HCT116 (cell line): ENCODE results near the gene IPO5. TPM values are rescaled to one million over a fixed set of nuclear protein-coding genes. Genes with fewer than 3 reads are reported as not detected.

Experiments
- ATAC-seq: fragments of 200-7000 bp; cut with Tn5 transposase; 2 replicates; pipeline ENCODE4 v1.9.1; 2020; ENCODE audit warnings: mild to moderate bottlenecking, moderate library complexity
- Bru-seq: library from RNA; stranded (reverse); fragments of 400-500 nt; gene quantifications from one replicate; lab custom pipeline; 2021; lab: Mats Ljungman, UMichigan
- BruChase-seq, 2 experiments: library from RNA; stranded (reverse); fragments of 400-500 nt; gene quantifications; one replicate each; lab custom pipeline; 2021; lab: Mats Ljungman, UMichigan
- BruUV-seq: library from RNA; stranded (reverse); fragments of 400-500 nt; replicated peaks from 2 replicates; lab custom pipeline; 2021; lab: Mats Ljungman, UMichigan
- CTCF ChIA-PET: fragments of 300-600 bp; sonication (Branson Sonifier 250); formaldehyde crosslinking; loops from one replicate; lab custom pipeline; 2021; ENCODE audit warnings: antibody characterized with exemption; lab: Charles Lee
- POLR2A ChIA-PET: fragments of 300-600, 350-600 bp; sonication (Branson Sonifier 250); formaldehyde crosslinking; loops from one replicate; lab custom pipeline; 2021; ENCODE audit warnings: antibody characterized with exemption; lab: Charles Lee
- RAD21 ChIA-PET, 2 experiments: fragments of 300-600 bp; sonication (Branson Sonifier 250); formaldehyde crosslinking; loops; one replicate each; lab custom pipeline; 2023; ENCODE audit warnings: low total read pairs in 2 of 2; ENCODE audit not compliant: uncharacterized antibody in 2 of 2, unreplicated experiment in 2 of 2, low non-redundant PET in 1 of 2; lab: Charles Lee
- DNase-seq: peaks from one replicate; pipeline ENCODE4 v3.0.0-alpha.2; 2010; ENCODE audit warnings: low read depth, low spot score
- H2AFZ ChIP-seq: fragments of 200-600 bp; shearing (Covaris generic), sonication (generic); 2 replicates; pipeline ENCODE4 v1.6.1; 2017; ENCODE audit warnings: low read depth, mixed run types, mixed read lengths, antibody characterized with exemption, low read length; ENCODE audit not compliant: poor library complexity, severe bottlenecking
- H3K27ac ChIP-seq: 2 replicates; pipeline ENCODE4 v1.5.1; 2012; ENCODE audit warnings: low read depth, low read length
- H3K27me3 ChIP-seq: fragments of 200-600 bp; sonication (generic); 2 replicates; pipeline ENCODE4 v1.6.1; 2016; ENCODE audit warnings: mixed run types, low read length, mixed read lengths; ENCODE audit not compliant: insufficient read depth
- H3K36me3 ChIP-seq, 2 experiments: fragments of 200-500 bp in 1 of 2; fragments of 200-600 bp in 1 of 2; sonication (Bioruptor generic) in 1 of 2; sonication (generic) in 1 of 2; 2 replicates each; pipeline versions ENCODE4 v1.5.1 to v1.6.1; 2014 to 2016; ENCODE audit warnings: low read length in 2 of 2, inconsistent platforms in 1 of 2, mixed read lengths in 1 of 2, mixed run types in 1 of 2; ENCODE audit not compliant: insufficient read depth in 2 of 2, control insufficient read depth in 1 of 2
- H3K4me1 ChIP-seq, 2 experiments: fragments of 200-600 bp in 1 of 2; sonication (generic) in 1 of 2; 2 replicates each; pipeline versions ENCODE4 v1.5.1 to v1.6.1; 2012 to 2017; ENCODE audit warnings: low read length in 2 of 2, inconsistent platforms in 1 of 2, mild to moderate bottlenecking in 1 of 2, mixed read lengths in 1 of 2, mixed run types in 1 of 2, moderate library complexity in 1 of 2; ENCODE audit not compliant: insufficient read depth in 2 of 2, control insufficient read depth in 1 of 2
- H3K4me2 ChIP-seq: fragments of 200-600 bp; sonication (generic); 2 replicates; pipeline ENCODE4 v1.6.1; 2017; ENCODE audit warnings: mixed run types, low read length, mixed read lengths
- H3K4me3 ChIP-seq, 2 experiments: fragments of 200-600 bp in 1 of 2; sonication (generic) in 1 of 2; replicated peaks in 1 of 2; 2 replicates each; pipeline ENCODE4 v1.5.1; 2011 to 2016; ENCODE audit warnings: low read length in 2 of 2, control low read depth in 1 of 2, low read depth in 1 of 2, mild to moderate bottlenecking in 1 of 2, mixed read lengths in 1 of 2, mixed run types in 1 of 2
- H3K79me2 ChIP-seq: fragments of 200-600 bp; sonication (generic); 2 replicates; pipeline ENCODE4 v1.6.1; 2017; ENCODE audit warnings: mild to moderate bottlenecking, mixed run types, low read length, moderate library complexity, mixed read lengths; ENCODE audit not compliant: insufficient read depth
- H3K9ac ChIP-seq: fragments of 200-600 bp; sonication (generic); 2 replicates; pipeline ENCODE4 v1.6.1; 2016; ENCODE audit warnings: low read length, mixed read lengths
- H3K9me2 ChIP-seq: fragments of 200-600 bp; sonication (generic), shearing (Covaris generic); 2 replicates; pipeline ENCODE4 v1.6.1; 2017; ENCODE audit warnings: mixed run types, mild to moderate bottlenecking, moderate library complexity; ENCODE audit not compliant: insufficient read depth
- H3K9me3 ChIP-seq, 2 experiments: fragments of 200-500 bp in 1 of 2; fragments of 200-600 bp in 1 of 2; sonication (Bioruptor generic) in 1 of 2; sonication (generic) in 1 of 2; 2 replicates each; pipeline ENCODE4 v1.6.1; 2014 to 2017; ENCODE audit warnings: low read length in 2 of 2, mixed read lengths in 2 of 2, inconsistent platforms in 1 of 2, low read depth in 1 of 2, mild to moderate bottlenecking in 1 of 2, mixed run types in 1 of 2, moderate library complexity in 1 of 2; ENCODE audit not compliant: control insufficient read depth in 1 of 2, insufficient read depth in 1 of 2
- H4K20me1 ChIP-seq: fragments of 200-600 bp; sonication (generic), shearing (Covaris generic); 2 replicates; pipeline ENCODE4 v1.6.1; 2017; ENCODE audit warnings: mixed run types, mild to moderate bottlenecking, moderate library complexity; ENCODE audit not compliant: insufficient read depth
- CBX3 ChIP-seq: IDR thresholded peaks from 2 replicates; pipeline ENCODE4 v1.6.1; 2012; ENCODE audit warnings: low read depth
- REST ChIP-seq: IDR thresholded peaks from 2 replicates; pipeline ENCODE4 v1.6.1; 2012; ENCODE audit warnings: low read depth
- SP1 ChIP-seq: IDR thresholded peaks from 2 replicates; pipeline ENCODE4 v1.6.1; 2012; ENCODE audit warnings: low read depth
- YY1 ChIP-seq: IDR thresholded peaks from 2 replicates; pipeline ENCODE4 v1.6.1; 2011; ENCODE audit warnings: low read length, low read depth, moderate library complexity, mild to moderate bottlenecking; ENCODE audit not compliant: insufficient replicate concordance; ENCODE audit errors: extremely low read depth
- ZBTB33 ChIP-seq: IDR thresholded peaks from 2 replicates; pipeline ENCODE4 v1.6.1; 2011; ENCODE audit warnings: mild to moderate bottlenecking, low read length, moderate library complexity; ENCODE audit not compliant: insufficient replicate concordance; ENCODE audit errors: extremely low read depth
- intact Hi-C: fragments of 100-400 bp; cut with micrococcal nuclease; formaldehyde crosslinking; loops from 2 replicates; pipeline ENCODE4 v1.10.0; 2022
- long read RNA-seq: library from polyadenylated mRNA; unstranded; transcript quantifications from one replicate; pipeline ENCODE4 v2.0.0, GENCODE V29; 2021; ENCODE audit not compliant: unreplicated experiment
- polyA plus RNA-seq: library from polyadenylated mRNA; unstranded; fragments of >200 nt; gene quantifications from 2 replicates; pipeline ENCODE4 v1.2.1, GENCODE V29; 2012; ENCODE audit warnings: missing spikeins
- total RNA-seq: library from RNA; stranded (reverse); gene quantifications from one replicate; pipeline ENCODE4 v1.2.1, GENCODE V29; 2021; ENCODE audit not compliant: unreplicated experiment

Gene IPO5
- total RNA-seq (237 TPM), Bru-seq, nascent RNA (percentile 89 among the genes with signal in this experiment), BruChase-seq, experiment 1, labeled RNA remaining after a 6-hour chase (percentile 95 among the genes with signal in this experiment), BruChase-seq, experiment 2, labeled RNA remaining after a 2-hour chase (percentile 89 among the genes with signal in this experiment)
- 105 and 132 TPM in 2 replicates for polyA plus RNA-seq
- long read RNA-seq, transcript IPO5-222 (26 exons, 3,419 nt), result major isoform, 179 of 297 reads
- long read RNA-seq, partial matches to known transcripts, result 95 of 297 reads
- long read RNA-seq, other reads (novel, unspliced or antisense), result 19 of 297 reads

GRCh38 chr13:97953376-97953970, at the start of gene IPO5:
TSS of gene IPO5 (plus strand) at chr13:97953675. CDS start at chr13:97976697, 23,022 bp downstream.
- Histone ChIP-seq H3K27me3 (no peaks in the 10 kb centered on the region), H4K20me1 (no peaks in the 10 kb centered on the region), H3K4me1 (no peaks in the 10 kb centered on the region), H2AFZ (no peak within 1 kb of the TSS), H3K27ac (no peak within 1 kb of the TSS), H3K4me2 (no peak within 1 kb of the TSS), H3K9ac (no peak within 1 kb of the TSS), H3K4me3 (no peak within 1 kb of the TSS), H3K79me2 (no peaks in the 10 kb centered on the region), H3K36me3 (no peaks in the 10 kb centered on the region), H3K9me2 (no peaks in the 10 kb centered on the region), H3K9me3 (no peaks in the 10 kb centered on the region)
- intact Hi-C loops, result no loop called here
- POLR2A ChIA-PET, result no interaction called here
- ATAC-seq (no peak), DNase-seq (no peak)
- no TSS peak for BruUV-seq
- RAD21 ChIA-PET, result no interaction called here
- CTCF ChIA-PET, result no interaction called here
- TF ChIP-seq SP1 (no peak), ZBTB33 (no peak), YY1 (no peak), REST (no peak), CBX3 (no peak)
